Hepatocyte (in vitro differentiated cells): ENCODE results near the gene ASTN2.

Experiments
- CTCF ChIP-seq: fragments of 200-600 bp; sonication (generic); IDR thresholded peaks from 2 replicates; pipeline ENCODE4 v1.5.1; 2016; ENCODE audit warnings: antibody characterized with exemption, mild to moderate bottlenecking; ENCODE audit not compliant: poor library complexity
- EZH2 ChIP-seq: fragments of 200-600 bp; sonication (generic); IDR thresholded peaks from 2 replicates; pipeline ENCODE4 v1.6.1; 2016; ENCODE audit warnings: antibody characterized with exemption, mild to moderate bottlenecking, borderline replicate concordance
- EZH2phosphoT487 ChIP-seq: fragments of 200-600 bp; sonication (generic); IDR thresholded peaks from one replicate; pipeline ENCODE4 v1.6.1; 2018; ENCODE audit warnings: antibody characterized with exemption, mild to moderate bottlenecking, low read depth, moderate library complexity; ENCODE audit not compliant: unreplicated experiment, severe bottlenecking

- no peak for TF ChIP-seq EZH2
- no peak for TF ChIP-seq CTCF
- no peak for TF ChIP-seq EZH2phosphoT487
Observed at GRCh38 chr9:116685166-116685565, 729.7 kb downstream of the ASTN2 start.
